ENCODE data around the gene NAV2.

NAV2 gene

GRCh38 chr11:19712281-19713195, at the start of gene NAV2:
Gene NAV2, plus strand, starts transcription at chr11:19712837. Its CDS starts 859 bp downstream, at chr11:19713696.
- peak; percentile 95 for DNase-seq (ENCODE audit: low spot score)

GRCh38 chr11:19663206-19663605, 49.4 kb upstream of the NAV2 start:
- DNase-seq (ENCODE audit: low spot score): no peak

GRCh38 chr11:19664886-19665548, 47.6 kb upstream of the NAV2 start:
- no peak for DNase-seq (ENCODE audit: low spot score)

- no peak for DNase-seq (ENCODE audit: low spot score)
Observed at GRCh38 chr11:19666951-19667350, 45.7 kb upstream of the NAV2 start.

- no peak for DNase-seq (ENCODE audit: low spot score)
Observed at GRCh38 chr11:19669511-19669910, 43.1 kb upstream of the NAV2 start.

GRCh38 chr11:19670030-19670791, 42.4 kb upstream of the NAV2 start:
- DNase-seq (ENCODE audit: low spot score): no peak

- no peak for DNase-seq (ENCODE audit: low spot score)
Observed at GRCh38 chr11:19672586-19673206, 39.9 kb upstream of the NAV2 start.

- DNase-seq (ENCODE audit: low spot score): no peak
Observed at GRCh38 chr11:19673924-19674729, 38.5 kb upstream of the NAV2 start.

GRCh38 chr11:19674836-19675235, 37.8 kb upstream of the NAV2 start:
- no peak for DNase-seq (ENCODE audit: low spot score)

GRCh38 chr11:19675397-19675796, 37.2 kb upstream of the NAV2 start:
- no peak for DNase-seq (ENCODE audit: low spot score)

- no peak for DNase-seq (ENCODE audit: low spot score)
Observed at GRCh38 chr11:19676475-19677380, 35.9 kb upstream of the NAV2 start.

GRCh38 chr11:19677381-19678080, 35.1 kb upstream of the NAV2 start:
- no peak for DNase-seq (ENCODE audit: low spot score)

- DNase-seq (ENCODE audit: low spot score): peak; percentile 99
Observed at GRCh38 chr11:19679952-19680828, 32.4 kb upstream of the NAV2 start.

- peak; percentile 25 for DNase-seq (ENCODE audit: low spot score)
Observed at GRCh38 chr11:19680829-19681368, 31.7 kb upstream of the NAV2 start.

- DNase-seq (ENCODE audit: low spot score): no peak
Observed at GRCh38 chr11:19683141-19683805, 29.4 kb upstream of the NAV2 start.

- no peak for DNase-seq (ENCODE audit: low spot score)
Observed at GRCh38 chr11:19683862-19684491, 28.7 kb upstream of the NAV2 start.

GRCh38 chr11:19686234-19686633, 26.4 kb upstream of the NAV2 start:
- DNase-seq (ENCODE audit: low spot score): no peak

All from RKO (cell line).